Loucy (cell line): ENCODE results near the gene TUBA1C.

Source experiments
- H2AFZ ChIP-seq: fragments of 200-600 bp; sonication (generic); 2 replicates; pipeline ENCODE4 v1.6.0; 2016; ENCODE audit warnings: antibody characterized with exemption, mild to moderate bottlenecking, low read length, moderate library complexity
- H3F3A ChIP-seq: fragments of 200-600 bp; 2 replicates; pipeline ENCODE4 v1.6.0; 2016; ENCODE audit warnings: antibody characterized with exemption, low read depth, mild to moderate bottlenecking
- H3K27me3 ChIP-seq: fragments of 200-600 bp; sonication (generic); 2 replicates; pipeline ENCODE4 v1.6.1; 2014; ENCODE audit warnings: low read length, mild to moderate bottlenecking; ENCODE audit not compliant: insufficient read depth, poor library complexity, severe bottlenecking
- H3K36me3 ChIP-seq: fragments of 200-600 bp; sonication (generic); 2 replicates; pipeline ENCODE4 v1.6.1; 2016; ENCODE audit warnings: low read length; ENCODE audit not compliant: insufficient read depth
- H3K4me1 ChIP-seq: fragments of 200-600 bp; sonication (generic); 2 replicates; pipeline ENCODE4 v1.5.1; 2014; ENCODE audit warnings: low read length, mild to moderate bottlenecking; ENCODE audit not compliant: insufficient read depth, poor library complexity, severe bottlenecking
- H3K4me2 ChIP-seq: fragments of 200-600 bp; sonication (generic); 2 replicates; pipeline ENCODE4 v1.6.0; 2014; ENCODE audit warnings: antibody characterized with exemption, low read length, low read depth, mild to moderate bottlenecking; ENCODE audit not compliant: poor library complexity, severe bottlenecking
- H3K4me3 ChIP-seq: fragments of 200-600 bp; sonication (generic); 2 replicates; pipeline ENCODE4 v1.5.1; 2014; ENCODE audit warnings: low read length, mild to moderate bottlenecking, mixed read lengths; ENCODE audit not compliant: poor library complexity, severe bottlenecking
- H3K79me2 ChIP-seq: fragments of 200-600 bp; sonication (generic); 2 replicates; pipeline ENCODE4 v1.6.1; 2014; ENCODE audit warnings: low read length; ENCODE audit not compliant: insufficient read depth
- H3K9ac ChIP-seq: fragments of 200-600 bp; sonication (generic); 2 replicates; pipeline ENCODE4 v1.6.0; 2014; ENCODE audit warnings: mild to moderate bottlenecking, low read depth, low read length, moderate library complexity; ENCODE audit not compliant: poor library complexity, severe bottlenecking
- H3K9me2 ChIP-seq: fragments of 200-600 bp; sonication (generic); replicated peaks from 2 replicates; pipeline ENCODE4 v1.6.1; 2016; ENCODE audit warnings: low read depth, low read length, mixed read lengths
- H3K9me3 ChIP-seq: fragments of 200-600 bp; sonication (generic); 2 replicates; pipeline ENCODE4 v1.6.1; 2014; ENCODE audit warnings: mild to moderate bottlenecking, antibody characterized with exemption, low read length, low read depth; ENCODE audit not compliant: insufficient read depth
- H4K20me1 ChIP-seq: fragments of 200-600 bp; sonication (generic); 2 replicates; pipeline ENCODE4 v1.6.0; 2014; ENCODE audit warnings: antibody characterized with exemption, low read length, mild to moderate bottlenecking; ENCODE audit not compliant: insufficient read depth, poor library complexity, severe bottlenecking
- CTCF ChIP-seq: fragments of 200-600 bp; sonication (generic); conservative IDR thresholded peaks from 2 replicates; pipeline ENCODE4 v1.5.1; 2014; ENCODE audit warnings: mild to moderate bottlenecking, antibody characterized with exemption, low read length
- EZH2phosphoT487 ChIP-seq: fragments of 200-600 bp; IDR thresholded peaks from 2 replicates; pipeline ENCODE4 v1.6.1; 2018; ENCODE audit warnings: antibody characterized with exemption, mild to moderate bottlenecking, moderate library complexity, borderline replicate concordance

The TUBA1C gene

GRCh38 chr12:49294804-49295081, 29.9 kb downstream of the TUBA1C start:
- Histone ChIP-seq H3K36me3 (no peaks in the 10 kb centered on the region), H3F3A (no peaks in the 10 kb centered on the region), H2AFZ (no peak overlapping the region), H3K9me3 (no peaks in the 10 kb centered on the region), H3K27me3 (no peaks in the 10 kb centered on the region), H3K4me1 (no peaks in the 10 kb centered on the region), H3K9me2 (no peaks in the 10 kb centered on the region), H3K4me3 (no peak overlapping the region), H3K4me2 (no peak overlapping the region), H3K9ac (no peak overlapping the region), H3K79me2 (no peaks in the 10 kb centered on the region), H4K20me1 (no peaks in the 10 kb centered on the region)
- TF ChIP-seq EZH2phosphoT487 (no peak), CTCF (no peak)

GRCh38 chr12:49295082-49295936, 30.4 kb downstream of the TUBA1C start, which contains the start of gene PRPH:
Gene PRPH, plus strand, starts transcription at chr12:49295147. Its CDS starts 54 bp downstream, at chr12:49295201.
- no peak for TF ChIP-seq EZH2phosphoT487
- no peak for TF ChIP-seq CTCF
- Histone ChIP-seq H3K4me3 (no peak within 1 kb of the TSS), H4K20me1 (no peaks in the 10 kb centered on the region), H3K79me2 (no peaks in the 10 kb centered on the region), H2AFZ (no peak within 1 kb of the TSS), H3K27me3 (no peaks in the 10 kb centered on the region), H3K4me1 (no peaks in the 10 kb centered on the region), H3K9ac (no peak within 1 kb of the TSS), H3K36me3 (no peaks in the 10 kb centered on the region), H3F3A (no peaks in the 10 kb centered on the region), H3K9me3 (no peaks in the 10 kb centered on the region), H3K4me2 (no peak within 1 kb of the TSS), H3K9me2 (no peaks in the 10 kb centered on the region)

DNA sequence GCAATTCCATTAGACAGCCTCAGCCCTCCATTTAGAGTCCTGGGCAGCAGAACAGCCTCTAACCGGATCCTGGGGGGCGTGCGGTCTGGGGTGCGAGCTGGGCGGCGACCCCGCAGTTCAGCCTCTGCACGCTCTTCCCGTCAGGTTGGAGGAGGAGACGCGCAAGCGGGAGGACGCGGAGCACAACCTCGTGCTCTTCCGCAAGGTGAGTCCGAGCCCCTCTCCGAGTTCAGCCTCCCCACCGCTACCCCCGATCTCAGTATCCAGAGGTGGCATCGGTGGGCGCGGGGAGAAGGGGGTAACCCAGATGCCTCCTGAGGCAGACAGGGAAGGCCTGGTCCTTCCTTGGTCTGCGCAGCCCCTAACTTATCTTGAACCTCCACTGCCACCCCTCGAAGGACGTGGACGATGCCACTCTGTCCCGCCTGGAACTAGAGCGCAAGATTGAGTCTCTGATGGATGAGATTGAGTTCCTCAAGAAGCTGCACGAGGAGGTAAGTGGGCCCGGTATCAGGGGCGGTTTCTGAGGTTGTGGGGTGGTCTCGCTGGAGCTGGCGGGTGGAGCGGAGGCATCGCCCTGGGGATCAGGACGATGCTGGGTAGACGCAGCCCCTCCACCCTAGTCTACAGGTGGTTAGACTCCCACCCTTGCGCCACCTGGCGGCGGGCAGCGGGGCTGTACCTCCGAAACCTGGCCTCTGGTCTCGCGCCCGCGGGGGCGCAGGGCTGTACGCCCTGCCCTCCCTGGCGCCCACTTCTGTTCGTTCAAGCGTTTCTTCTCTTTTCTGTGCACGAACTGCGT, 31.4 kb downstream of the TUBA1C start:
- Histone ChIP-seq H3K4me2 (no peak overlapping the region), H3K4me3 (no peak overlapping the region), H3K27me3 (no peaks in the 10 kb centered on the region), H3K9ac (no peak overlapping the region), H3F3A (no peaks in the 10 kb centered on the region), H3K9me3 (no peaks in the 10 kb centered on the region), H3K36me3 (no peaks in the 10 kb centered on the region), H3K9me2 (no peaks in the 10 kb centered on the region), H3K4me1 (peaks cover under 1% of the 10 kb centered on the region), H4K20me1 (no peaks in the 10 kb centered on the region), H3K79me2 (no peaks in the 10 kb centered on the region), H2AFZ (no peak overlapping the region)
- TF ChIP-seq CTCF: peak; percentile 39
- no peak for TF ChIP-seq EZH2phosphoT487
